NCI-H226 (cell line): ENCODE measurements around the gene TAAR8.
"Not testable (repeated sequence)": the region's sequence is repeated elsewhere in the genome, so short reads cannot be mapped to it uniquely, and the experiment has no call there.

Experiments used
- DNase-seq: peaks from one replicate; pipeline ENCODE4 v3.0.0-alpha.2; 2015

Gene TAAR8, protein sequence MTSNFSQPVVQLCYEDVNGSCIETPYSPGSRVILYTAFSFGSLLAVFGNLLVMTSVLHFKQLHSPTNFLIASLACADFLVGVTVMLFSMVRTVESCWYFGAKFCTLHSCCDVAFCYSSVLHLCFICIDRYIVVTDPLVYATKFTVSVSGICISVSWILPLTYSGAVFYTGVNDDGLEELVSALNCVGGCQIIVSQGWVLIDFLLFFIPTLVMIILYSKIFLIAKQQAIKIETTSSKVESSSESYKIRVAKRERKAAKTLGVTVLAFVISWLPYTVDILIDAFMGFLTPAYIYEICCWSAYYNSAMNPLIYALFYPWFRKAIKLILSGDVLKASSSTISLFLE

GRCh38 chr6:132552372-132552771 is at the start of gene TAAR8:
Gene TAAR8, plus strand, starts transcription at chr6:132552672. Its CDS starts 21 bp downstream, at chr6:132552693.
- no peak for DNase-seq

- no peak for DNase-seq
Observed at GRCh38 chr6:132504757-132505156, 47.7 kb upstream of the TAAR8 start.

GRCh38 chr6:132505158-132505557 is 47.3 kb upstream of the TAAR8 start:
- DNase-seq, result no peak

- DNase-seq, result no peak
Observed at GRCh38 chr6:132506461-132506860, 46.0 kb upstream of the TAAR8 start.

- DNase-seq, result no peak
Observed at GRCh38 chr6:132506869-132507808, 45.3 kb upstream of the TAAR8 start.

DNA sequence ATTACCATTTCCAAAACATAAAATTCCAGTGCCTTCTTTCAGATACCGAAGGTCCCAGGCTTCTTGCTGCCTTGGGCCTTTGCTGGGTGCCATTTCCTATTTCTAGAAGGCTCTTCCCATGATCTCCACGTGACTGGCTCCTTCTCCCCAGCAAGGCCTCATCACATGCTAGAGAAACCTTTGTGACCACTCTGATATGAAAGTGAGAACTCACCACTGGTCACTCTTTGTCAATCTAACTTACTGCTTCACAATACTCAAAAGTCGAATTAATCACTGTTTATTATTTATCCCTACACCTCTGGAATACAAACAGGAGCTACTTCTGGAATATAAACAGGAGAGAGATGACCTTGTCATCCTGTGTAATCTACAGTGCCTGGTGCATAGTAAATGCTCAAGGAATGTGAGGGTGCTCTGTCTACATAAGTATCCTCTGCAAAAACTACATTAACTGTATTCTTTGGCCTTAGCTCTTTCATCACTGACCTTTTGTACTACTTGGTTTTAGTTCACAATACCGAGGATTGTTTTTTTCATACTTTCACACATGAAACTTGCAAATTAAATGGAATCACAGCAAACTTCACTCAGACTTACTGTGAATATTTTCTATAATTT is 41.2 kb upstream of the TAAR8 start:
- no peak for DNase-seq

GRCh38 chr6:132511831-132512220 is 40.6 kb upstream of the TAAR8 start:
- no peak for DNase-seq

DNA sequence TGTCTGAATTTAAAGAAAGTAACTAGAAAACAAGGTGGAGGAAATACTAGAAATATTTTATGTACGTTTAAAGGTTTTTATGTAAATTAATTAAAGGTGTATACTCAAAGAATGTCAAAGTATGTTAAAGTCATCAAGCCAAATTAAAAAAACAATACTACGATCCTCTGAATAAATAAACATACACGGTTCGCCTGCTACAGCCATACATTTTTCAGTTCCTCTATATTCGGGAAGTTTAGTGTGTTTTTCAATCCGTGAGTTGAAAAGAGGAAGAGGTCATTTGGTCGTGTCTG is 40.2 kb upstream of the TAAR8 start:
- no peak for DNase-seq

- peak; percentile 85 for DNase-seq
Observed at GRCh38 chr6:132512638-132513632, 39.5 kb upstream of the TAAR8 start, which contains the start of gene STX7. Gene STX7, minus strand, starts transcription at chr6:132513116. Its CDS starts 9,586 bp downstream, at chr6:132503530.

DNA sequence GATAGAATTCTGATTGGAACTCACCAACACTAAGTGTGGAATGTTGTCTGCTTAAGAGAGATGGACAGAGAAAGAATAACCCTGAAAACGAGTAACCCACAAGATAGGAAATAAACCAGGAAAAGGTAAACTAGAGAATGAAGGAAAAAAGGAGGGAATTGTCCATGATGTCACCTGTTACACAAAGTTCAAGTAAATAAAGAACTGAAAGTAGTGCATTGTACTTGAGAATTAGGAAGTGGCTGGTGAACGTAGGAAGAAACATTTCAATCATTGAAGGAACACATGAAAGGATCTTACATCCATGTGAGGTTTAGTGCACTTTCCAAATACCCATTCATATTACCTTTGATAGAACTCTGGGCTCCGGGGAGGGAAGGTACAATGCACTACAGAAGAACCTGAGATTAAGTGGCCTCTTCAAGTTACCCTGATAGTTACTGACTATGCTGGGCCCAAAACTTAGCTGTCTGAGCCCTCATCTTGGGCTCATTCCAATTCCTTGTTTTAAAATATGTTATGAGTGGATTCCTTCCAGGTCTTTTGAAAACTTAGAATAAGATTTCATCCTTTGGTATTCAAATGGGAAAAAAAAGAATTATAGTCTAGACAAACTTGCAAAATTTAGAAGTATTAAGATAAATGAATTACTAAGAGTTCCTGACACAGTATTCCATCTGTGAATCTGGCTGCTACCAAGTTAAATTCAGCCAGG is 38.5 kb upstream of the TAAR8 start:
- DNase-seq, result no peak

- no peak for DNase-seq
Observed at GRCh38 chr6:132515386-132515785, 37.1 kb upstream of the TAAR8 start.

- peak; percentile 40 for DNase-seq
Observed at GRCh38 chr6:132520953-132521352, 31.5 kb upstream of the TAAR8 start.

DNA sequence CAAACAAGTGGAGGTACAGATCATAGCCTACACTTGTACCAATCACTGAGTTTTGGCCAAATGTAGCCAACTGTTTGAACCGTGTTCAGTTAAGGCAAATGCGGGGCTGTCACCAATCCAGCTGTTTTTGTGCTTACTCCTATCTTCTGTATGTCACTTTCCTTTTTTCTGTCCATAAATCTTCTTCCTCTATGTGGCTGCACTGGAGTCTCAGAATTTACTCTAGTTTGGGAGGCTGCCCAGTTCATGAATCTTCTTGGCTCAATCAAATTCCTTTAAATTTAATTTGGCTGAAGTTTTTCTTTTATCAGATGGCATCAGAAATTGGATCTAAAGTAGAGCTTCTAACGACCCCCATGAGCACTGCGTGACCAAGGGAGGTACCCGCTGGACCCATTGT is 27.8 kb upstream of the TAAR8 start:
- no peak for DNase-seq

DNA sequence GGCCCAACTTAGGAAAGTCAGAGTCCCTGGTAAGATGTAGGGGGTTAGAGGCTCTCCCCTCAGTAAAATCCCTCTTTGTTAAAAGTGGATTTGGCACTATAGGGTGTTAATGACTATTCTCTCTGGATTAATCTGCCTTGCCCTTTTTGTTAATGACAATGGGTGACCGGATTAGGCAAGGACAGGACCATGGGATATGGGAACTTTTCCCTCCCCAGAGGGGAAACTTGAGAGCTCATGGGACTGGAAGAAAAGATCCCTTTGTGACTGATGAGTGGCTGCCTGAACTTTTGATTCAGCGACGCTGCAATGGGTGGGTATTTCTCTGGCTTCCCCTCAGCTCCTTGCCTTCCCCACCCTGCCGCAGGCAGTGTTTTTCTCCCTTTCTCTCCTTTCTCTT is 26.6 kb upstream of the TAAR8 start:
- no peak for DNase-seq

DNA sequence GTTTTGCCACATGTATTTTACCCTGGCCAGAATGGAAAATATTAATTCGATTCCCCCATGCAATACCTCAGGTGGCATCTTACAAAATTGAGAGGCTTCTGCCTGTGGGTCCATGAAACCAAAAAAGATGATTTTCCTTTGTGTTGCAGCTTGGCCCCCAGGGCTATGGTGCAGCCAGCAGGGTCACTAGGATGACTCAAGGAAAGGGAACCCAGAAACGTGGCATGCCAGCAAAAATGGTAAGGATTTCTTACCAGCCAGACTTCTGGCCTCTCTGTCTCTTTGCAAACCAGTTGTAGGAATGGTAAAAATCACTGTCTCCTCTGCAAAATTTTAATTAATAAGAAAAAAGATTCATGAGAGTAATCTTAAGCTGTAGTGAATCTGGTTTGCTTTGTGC is 26.0 kb upstream of the TAAR8 start:
- DNase-seq, result no peak

DNA sequence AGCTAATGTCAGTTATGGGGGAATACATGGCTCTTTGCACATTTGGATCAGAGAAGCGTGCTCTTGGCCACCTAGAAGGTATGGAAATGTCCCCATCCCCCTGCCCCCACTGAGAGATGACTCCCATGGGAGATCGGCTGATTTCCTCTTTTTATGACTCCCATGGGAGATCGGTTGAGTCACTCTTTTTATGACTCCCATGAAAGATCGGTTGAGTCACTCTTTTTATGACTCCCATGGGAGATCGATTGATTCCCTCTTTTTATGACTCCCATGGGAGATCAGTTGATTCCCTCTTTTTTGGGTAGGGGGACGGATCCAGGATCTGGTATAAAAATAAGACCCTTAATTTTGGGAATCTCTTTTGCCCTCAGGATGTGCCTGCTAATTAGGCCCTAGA is 24.7 kb upstream of the TAAR8 start:
- DNase-seq, result no peak

GRCh38 chr6:132530293-132530974 is 22.0 kb upstream of the TAAR8 start:
- DNase-seq, result peak; percentile 30

GRCh38 chr6:132534546-132534945 is 17.9 kb upstream of the TAAR8 start:
- not testable (repeated sequence) for DNase-seq

- DNase-seq, result no peak
Observed at GRCh38 chr6:132537145-132537544, 15.3 kb upstream of the TAAR8 start.

GRCh38 chr6:132537977-132538376 is 14.5 kb upstream of the TAAR8 start, which contains the start of gene TAAR9:
Gene TAAR9, plus strand, starts transcription at chr6:132538277. Its CDS starts 13 bp downstream, at chr6:132538290.
- no peak for DNase-seq

DNA sequence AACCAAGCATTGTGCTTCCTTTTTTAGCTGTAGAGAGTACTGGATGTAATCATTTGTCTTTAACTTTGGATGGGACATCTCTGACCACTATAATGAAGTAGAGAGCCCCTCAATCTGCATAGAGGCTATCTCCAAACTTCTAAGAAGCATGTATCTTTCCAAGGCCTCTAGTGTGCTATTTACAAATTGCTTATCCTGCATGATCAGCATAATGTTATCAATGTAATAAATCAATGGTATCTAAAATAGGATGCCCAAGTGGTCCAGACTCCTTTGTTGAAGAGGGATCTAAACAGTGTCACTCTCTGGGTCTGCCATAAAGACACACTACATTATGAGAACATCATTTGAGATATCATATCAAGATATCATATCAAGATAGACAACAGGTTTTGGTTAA is 7.6 kb upstream of the TAAR8 start:
- no peak for DNase-seq
